Occipital lobe (tissue), 2 donors: ENCODE results near the gene ATG7. TPM values are rescaled to one million over a fixed set of nuclear protein-coding genes. Genes with fewer than 3 reads are reported as not detected.
"Not testable (repeated sequence)": the region's sequence is repeated elsewhere in the genome, so short reads cannot be mapped to it uniquely, and the experiment has no call there.

Experiments used
- DNase-seq: peaks from one replicate; lab custom pipeline; 2025; lab: John Stamatoyannopoulos, UW
- total RNA-seq: library from RNA; depleted of rRNA; stranded (reverse); fragments of >200 nt; gene quantifications from one replicate; pipeline ENCODE4 v1.2.3, GENCODE V29; 2014

Gene ATG7
- total RNA-seq, 1 donor from 2014 or later = 22.6 TPM

- no peak for DNase-seq
Measured at GRCh38 chr3:11463591-11463990, 191.4 kb downstream of the ATG7 start.

GRCh38 chr3:11464356-11464755, 192.2 kb downstream of the ATG7 start:
- DNase-seq = no peak

GRCh38 chr3:11465744-11466616, 193.8 kb downstream of the ATG7 start:
- DNase-seq = no peak

DNA sequence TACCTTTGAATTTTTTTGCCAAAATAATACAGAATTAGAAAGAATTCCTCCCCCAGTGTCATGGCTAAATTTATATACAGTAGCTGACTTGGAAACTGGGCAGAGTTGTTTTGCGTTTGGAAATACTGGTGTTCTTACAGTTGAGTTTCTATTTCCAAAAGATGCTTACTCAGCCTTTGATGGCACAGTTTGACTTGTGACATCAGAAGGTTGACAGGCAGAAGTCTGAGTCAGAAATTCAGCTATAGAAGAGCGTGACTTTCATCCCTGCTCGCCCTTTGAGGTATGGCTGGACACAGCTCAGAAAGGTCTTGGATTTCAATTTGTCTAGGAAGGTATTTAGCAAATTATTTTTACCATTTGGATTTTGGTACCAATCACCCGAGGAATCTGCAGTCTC, 195.7 kb downstream of the ATG7 start:
- no peak for DNase-seq

DNA sequence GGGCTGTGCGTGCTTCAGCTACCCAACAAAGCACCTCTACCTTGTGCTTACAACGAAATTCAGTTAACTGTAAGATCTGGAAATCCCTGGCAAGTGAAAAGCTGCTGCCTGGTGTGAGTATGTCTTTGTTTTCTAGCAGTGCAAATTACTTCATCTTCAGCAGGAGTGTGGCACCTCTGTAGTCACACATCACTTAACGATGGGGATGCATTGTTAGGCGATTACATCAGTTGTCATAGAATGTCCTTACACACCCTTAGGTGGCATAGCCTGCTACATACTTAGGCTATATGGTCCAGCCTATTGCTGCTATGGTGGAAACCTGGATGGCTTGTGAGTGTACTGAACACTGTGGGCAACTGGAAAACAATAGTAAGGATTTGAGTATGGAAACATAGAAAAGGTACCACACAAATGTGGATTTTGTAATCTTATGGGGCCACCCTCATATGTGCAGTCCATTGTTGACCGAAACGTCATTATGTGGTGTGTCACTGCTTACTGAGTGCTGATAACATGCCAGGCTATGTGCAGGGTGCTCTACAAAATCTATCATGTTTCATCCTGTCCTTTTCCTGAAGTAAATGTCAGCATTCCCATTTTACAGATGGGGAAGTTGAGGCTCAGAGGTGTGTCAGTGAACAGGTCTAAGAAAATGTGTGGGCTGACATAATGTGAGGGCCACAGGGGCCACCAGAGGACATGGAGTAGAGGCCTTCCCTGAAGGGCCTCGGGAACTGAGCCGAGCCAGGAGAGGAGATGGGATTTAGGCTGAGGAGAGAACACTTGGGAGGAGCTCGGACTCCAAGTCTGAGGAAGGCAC, 198.0 kb downstream of the ATG7 start:
- DNase-seq = no peak

DNA sequence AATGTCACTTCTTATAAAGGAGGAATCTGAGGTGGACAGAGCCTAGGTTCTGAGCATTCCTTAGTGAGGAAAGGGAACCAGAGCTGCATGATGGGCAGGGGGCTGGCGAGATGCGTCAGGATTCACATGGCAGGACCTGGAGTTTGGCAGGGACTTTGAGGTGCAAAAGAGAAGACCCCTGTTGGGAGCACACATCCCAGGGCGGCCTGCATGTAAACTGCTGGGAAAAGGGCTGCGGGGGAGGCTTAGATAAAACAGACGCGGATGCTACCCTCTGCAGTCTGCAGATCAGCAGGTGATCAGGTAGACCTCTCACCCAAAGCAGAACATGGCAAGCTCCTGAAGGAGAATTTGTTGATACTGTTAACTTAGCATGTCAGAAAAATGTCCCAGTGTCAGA, 203.1 kb downstream of the ATG7 start:
- DNase-seq = no peak

DNA sequence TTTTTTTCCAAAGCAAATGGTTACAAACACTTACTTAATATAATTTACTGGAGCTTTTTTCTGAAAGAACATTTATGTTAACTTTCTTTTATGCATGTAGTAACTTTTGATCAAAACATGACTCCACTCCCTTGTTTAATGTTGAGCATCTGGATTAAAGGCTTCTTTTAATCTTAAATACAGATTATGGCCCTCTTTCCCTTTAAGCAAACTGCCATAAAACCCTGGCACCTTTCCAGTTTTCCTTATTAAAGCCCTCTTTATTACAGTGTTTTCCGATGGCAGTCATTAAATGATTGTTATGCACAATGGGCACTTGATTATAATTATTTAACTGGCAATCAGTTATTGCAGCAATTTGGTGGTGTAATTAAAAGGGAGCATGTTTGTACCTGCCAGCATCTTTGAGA, 204.5 kb downstream of the ATG7 start:
- no peak for DNase-seq

- no peak for DNase-seq
Measured at GRCh38 chr3:11477407-11477911, 205.3 kb downstream of the ATG7 start.

GRCh38 chr3:11478167-11478566, 206.0 kb downstream of the ATG7 start:
- no peak for DNase-seq

GRCh38 chr3:11479221-11479620, 207.0 kb downstream of the ATG7 start:
- DNase-seq = no peak

DNA sequence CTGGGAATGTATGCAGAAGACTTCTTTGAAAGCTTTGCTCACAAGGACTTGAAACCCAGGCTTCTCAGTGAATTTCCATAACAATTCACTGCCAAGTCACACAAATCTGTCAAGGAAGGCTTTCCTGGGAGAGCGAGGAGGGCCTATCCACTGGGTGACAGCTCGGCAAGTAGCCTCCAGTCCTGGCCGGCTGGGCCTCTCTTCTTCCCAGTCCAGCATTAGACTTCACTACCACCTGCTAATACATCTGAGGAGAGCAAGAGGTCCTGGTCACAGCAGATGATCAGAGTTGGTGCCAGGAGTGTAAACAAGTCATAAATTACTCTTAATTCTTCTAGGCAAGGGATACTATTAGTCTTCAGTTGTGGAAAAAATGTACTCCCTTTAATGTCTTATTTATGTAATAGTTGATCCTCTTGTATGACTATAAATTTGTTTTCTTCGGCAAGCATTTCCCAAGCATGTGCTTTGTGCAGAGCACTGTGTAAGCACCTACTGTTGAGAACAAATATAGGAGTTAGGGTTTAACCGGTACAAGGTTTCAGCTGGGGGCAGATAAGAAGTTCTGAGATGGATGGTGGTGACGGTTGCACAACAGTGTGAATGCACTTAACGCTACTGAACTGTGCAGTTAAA, 208.6 kb downstream of the ATG7 start:
- no peak for DNase-seq

GRCh38 chr3:11481556-11481955, 209.4 kb downstream of the ATG7 start:
- no peak for DNase-seq

GRCh38 chr3:11482021-11482420, 209.8 kb downstream of the ATG7 start:
- no peak for DNase-seq

GRCh38 chr3:11488356-11488755, 216.2 kb downstream of the ATG7 start:
- not testable (repeated sequence) for DNase-seq

DNA sequence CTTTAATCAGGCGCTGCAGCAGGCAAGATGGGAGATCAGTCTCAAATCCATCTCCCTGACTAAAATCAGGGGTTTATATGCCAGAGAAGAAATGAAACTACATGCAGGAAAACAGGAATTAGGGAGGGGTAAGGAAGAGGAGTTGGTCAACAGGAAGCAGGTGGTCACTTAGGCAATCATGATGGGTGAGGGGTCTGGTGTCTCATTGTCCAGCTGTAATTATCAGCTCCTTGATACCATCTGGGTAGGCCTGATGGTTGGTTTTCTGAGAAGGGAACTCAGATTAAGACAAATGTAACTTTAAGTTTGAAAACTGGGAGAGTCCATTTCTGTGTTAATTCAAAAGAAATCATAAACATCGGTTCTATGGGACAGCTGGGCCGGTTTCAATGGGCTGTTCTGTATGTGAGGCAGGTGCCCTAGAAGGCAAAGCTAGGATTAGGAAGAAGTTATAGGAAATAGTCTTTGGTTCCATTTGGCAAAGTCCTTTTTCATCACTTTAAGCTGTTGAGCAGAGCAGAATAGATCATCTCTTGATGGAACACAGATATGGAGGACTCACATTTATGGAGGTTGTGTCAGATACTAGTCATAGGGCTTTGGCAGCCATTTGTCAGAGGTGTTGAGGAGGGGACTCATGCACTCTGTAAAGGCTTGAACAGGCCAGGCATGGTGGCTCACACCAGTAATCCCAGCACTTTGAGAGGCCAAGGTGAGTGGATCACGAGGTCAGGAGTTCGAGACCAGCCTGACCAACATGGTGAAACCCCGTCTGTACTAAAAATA, 222.1 kb downstream of the ATG7 start:
- DNase-seq = no peak

- no peak for DNase-seq
Measured at GRCh38 chr3:11495948-11496557, 223.9 kb downstream of the ATG7 start.

DNA sequence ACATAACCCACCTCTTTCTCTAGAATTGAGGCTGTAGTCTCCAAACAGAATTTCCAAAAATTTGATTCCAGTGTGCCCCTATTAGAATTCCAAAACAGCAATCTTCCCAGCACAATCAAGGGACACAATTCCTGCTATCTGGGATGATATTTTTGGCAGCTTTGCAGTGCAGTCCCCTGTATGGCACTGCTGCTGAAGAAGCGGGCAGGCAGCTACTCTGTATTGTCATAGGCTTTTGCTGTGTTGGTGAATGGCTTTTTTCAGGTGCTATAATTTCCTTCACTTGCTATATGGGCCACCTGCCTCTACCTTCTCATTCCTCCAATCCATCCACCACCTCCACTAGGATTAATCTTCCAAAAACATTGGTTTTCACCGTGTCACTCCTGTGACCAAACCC, 226.0 kb downstream of the ATG7 start:
- no peak for DNase-seq

GRCh38 chr3:11498646-11499045, 226.4 kb downstream of the ATG7 start:
- DNase-seq = no peak

- no peak for DNase-seq
Measured at GRCh38 chr3:11499144-11499543, 226.9 kb downstream of the ATG7 start.

GRCh38 chr3:11502413-11502812, 230.2 kb downstream of the ATG7 start:
- not testable (repeated sequence) for DNase-seq

- DNase-seq = no peak
Measured at GRCh38 chr3:11507719-11508118, 235.5 kb downstream of the ATG7 start.
